Muscle of leg (tissue), 11 donors: ENCODE measurements around the gene STK32C. TPM values are rescaled to one million over a fixed set of nuclear protein-coding genes. Genes with fewer than 3 reads are reported as not detected.

Source experiments
- DNase-seq: peaks from one replicate; pipeline ENCODE4 v3.0.0; 2013
- H3K27ac ChIP-seq: one replicate; pipeline ENCODE4 v1.5.1; 2013; ENCODE audit warnings: mild to moderate bottlenecking, low read length, control low read depth
- H3K27me3 ChIP-seq: one replicate; pipeline ENCODE4 v1.6.1; 2013; ENCODE audit warnings: low read length; ENCODE audit not compliant: control insufficient read depth, insufficient read depth
- H3K36me3 ChIP-seq: one replicate; pipeline ENCODE4 v1.6.1; 2013; ENCODE audit warnings: low read length; ENCODE audit not compliant: control insufficient read depth, insufficient read depth
- H3K4me1 ChIP-seq: one replicate; pipeline ENCODE4 v1.6.1; 2013; ENCODE audit warnings: low read length; ENCODE audit not compliant: control insufficient read depth, insufficient read depth
- H3K4me3 ChIP-seq: one replicate; pipeline ENCODE4 v1.5.1; 2013; ENCODE audit warnings: low read length, control low read depth
- H3K9me3 ChIP-seq: replicated peaks from 2 replicates; pipeline ENCODE4 v1.6.1; 2013; ENCODE audit warnings: low read depth, low read length; ENCODE audit not compliant: control insufficient read depth
- WGBS: methylation state at CpG from one replicate; pipeline ENCODE4 v1.1.5; 2013; ENCODE audit warnings: missing lambda C conversion rate; ENCODE audit not compliant: insufficient coverage; 5-methylcytosine and 5-hydroxymethylcytosine counted together
- polyA plus RNA-seq, 8 donors: library from polyadenylated mRNA; unstranded; fragments of 120-200 nt; gene quantifications; one replicate each; pipeline versions ENCODE4 v1.2.1 to v1.2.3, GENCODE V29; 2013; ENCODE audit warnings: inconsistent platforms in 1 of 8, low replicate concordance in 1 of 8; ENCODE audit not compliant: insufficient read length in 8 of 8, insufficient read depth in 1 of 8
- total RNA-seq: library from RNA; stranded (reverse); fragments of 120-200 nt; gene quantifications from one replicate; pipeline ENCODE4 v1.2.4, GENCODE V29; 2013

STK32C gene
- total and polyA plus RNA-seq, 9 donors = 9.4 to 14.7 (median 12.0) TPM

GRCh38 chr10:132232023-132232951 lies 75.5 kb downstream of the STK32C start:
- peaks cover 70% of the 10 kb centered on the region for H3K4me1 ChIP-seq
- 60% methylated on average over 28 of the region's 35 CpGs for WGBS
- peak; percentile 70 for DNase-seq
- H3K9me3 ChIP-seq = no peaks in the 10 kb centered on the region
- no peak overlapping the region for H3K27ac ChIP-seq
- H3K27me3 ChIP-seq = peaks cover 2% of the 10 kb centered on the region
- H3K36me3 ChIP-seq = no peaks in the 10 kb centered on the region
- no peak overlapping the region for H3K4me3 ChIP-seq

- Histone ChIP-seq H3K9me3 (no peaks in the 10 kb centered on the region), H3K27ac (no peak overlapping the region), H3K27me3 (peaks cover 2% of the 10 kb centered on the region), H3K36me3 (no peaks in the 10 kb centered on the region), H3K4me3 (no peak overlapping the region), H3K4me1 (peaks cover 63% of the 10 kb centered on the region)
- no peak for DNase-seq
- whole genome bisulfite sequencing = 86% methylated on average over 13 of the region's 13 CpGs
These were observed 76.1 kb downstream of the STK32C start for GRCh38 chr10:132231656-132232022.

GRCh38 chr10:132230557-132231210 lies 77.1 kb downstream of the STK32C start:
- H3K4me1 ChIP-seq = peaks cover 55% of the 10 kb centered on the region
- H3K27ac ChIP-seq = no peak overlapping the region
- WGBS = 74% methylated on average over 14 of the region's 21 CpGs
- H3K27me3 ChIP-seq = peaks cover 2% of the 10 kb centered on the region
- no peaks in the 10 kb centered on the region for H3K36me3 ChIP-seq
- H3K9me3 ChIP-seq = no peaks in the 10 kb centered on the region
- DNase-seq = no peak
- no peak overlapping the region for H3K4me3 ChIP-seq

DNA sequence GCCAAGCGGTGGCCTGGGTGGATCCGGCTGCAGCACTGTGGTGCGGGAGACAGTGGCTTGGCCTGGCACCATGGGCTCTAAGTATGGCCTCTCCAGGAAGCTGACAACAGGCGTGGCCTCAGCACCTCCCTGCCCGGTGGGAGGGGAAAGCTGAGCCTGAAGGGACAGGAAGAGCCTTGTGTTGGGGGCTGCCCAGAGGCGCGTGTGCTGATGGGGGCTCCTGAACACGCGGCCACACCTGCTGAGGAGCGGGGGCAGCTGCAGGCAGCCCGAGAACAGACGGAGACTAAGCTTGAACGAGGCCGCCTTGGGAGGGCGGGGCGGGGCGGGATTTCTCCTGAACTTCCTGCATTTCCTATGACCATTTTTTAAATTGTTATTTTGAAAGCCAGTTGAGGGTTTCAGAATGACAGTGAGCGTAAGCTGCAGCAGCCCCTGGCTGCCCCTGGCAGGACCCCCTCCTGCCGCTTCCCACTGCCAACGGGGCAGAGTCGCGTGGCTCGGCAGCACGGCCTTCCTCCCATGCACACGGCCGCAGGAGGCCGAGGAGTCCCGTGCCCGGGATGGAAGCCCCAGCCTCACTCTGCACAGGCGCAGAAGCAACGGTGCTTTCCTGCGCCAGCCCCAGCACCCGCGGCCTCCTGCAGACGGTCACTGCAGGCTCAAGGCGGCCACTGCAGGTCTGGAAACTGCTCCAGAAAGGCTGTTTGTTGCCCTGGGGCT lies 77.8 kb downstream of the STK32C start:
- Histone ChIP-seq H3K27ac (no peak overlapping the region), H3K4me3 (no peak overlapping the region), H3K4me1 (peaks cover 55% of the 10 kb centered on the region), H3K27me3 (peaks cover 2% of the 10 kb centered on the region), H3K9me3 (no peaks in the 10 kb centered on the region), H3K36me3 (no peaks in the 10 kb centered on the region)
- WGBS = 50% methylated on average over 30 of the region's 36 CpGs
- peak; percentile 30 for DNase-seq

GRCh38 chr10:132229096-132229495 lies 78.7 kb downstream of the STK32C start:
- 63% methylated on average over 4 of the region's 6 CpGs for WGBS
- H3K27ac ChIP-seq = no peak overlapping the region
- no peaks in the 10 kb centered on the region for H3K9me3 ChIP-seq
- no peaks in the 10 kb centered on the region for H3K27me3 ChIP-seq
- no peaks in the 10 kb centered on the region for H3K36me3 ChIP-seq
- no peak overlapping the region for H3K4me3 ChIP-seq
- no peak for DNase-seq
- H3K4me1 ChIP-seq = peaks cover 48% of the 10 kb centered on the region

GRCh38 chr10:132228616-132229015 lies 79.1 kb downstream of the STK32C start:
- H3K4me3 ChIP-seq = no peak overlapping the region
- no peaks in the 10 kb centered on the region for H3K27me3 ChIP-seq
- 85% methylated on average over 11 of the region's 14 CpGs for WGBS
- H3K9me3 ChIP-seq = no peaks in the 10 kb centered on the region
- no peak for DNase-seq
- no peaks in the 10 kb centered on the region for H3K36me3 ChIP-seq
- peaks cover 44% of the 10 kb centered on the region for H3K4me1 ChIP-seq
- no peak overlapping the region for H3K27ac ChIP-seq

DNA sequence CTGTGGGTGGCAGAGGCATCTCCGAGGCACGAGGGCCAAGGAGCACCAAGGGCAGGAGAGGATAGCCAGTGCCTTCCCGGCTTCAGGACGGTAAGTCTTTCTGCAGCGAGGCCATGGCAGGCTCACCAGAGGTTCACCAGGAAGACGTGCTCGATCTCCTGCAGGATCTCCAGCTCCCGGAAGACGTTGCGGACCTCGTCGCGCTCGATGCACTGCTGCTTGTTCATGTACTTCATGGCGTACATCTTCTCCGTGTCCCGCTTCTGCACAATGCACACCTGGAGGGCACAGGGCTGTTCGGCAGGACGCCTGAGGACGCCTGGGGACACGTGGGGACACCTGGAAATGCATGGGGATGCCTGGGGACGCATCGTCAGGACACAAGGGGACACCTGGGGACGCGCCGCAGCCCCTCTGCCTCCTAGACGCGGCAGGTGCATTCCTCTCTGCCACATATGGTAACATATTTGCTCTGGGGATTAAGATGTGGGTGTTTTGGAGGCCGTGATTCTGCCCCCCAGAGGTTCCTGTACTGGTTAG lies 79.8 kb downstream of the STK32C start:
- no peaks in the 10 kb centered on the region for H3K27me3 ChIP-seq
- DNase-seq = no peak
- 88% methylated on average over 26 of the region's 29 CpGs for WGBS
- H3K36me3 ChIP-seq = no peaks in the 10 kb centered on the region
- H3K4me1 ChIP-seq = peaks cover 44% of the 10 kb centered on the region
- H3K27ac ChIP-seq = no peak overlapping the region
- H3K4me3 ChIP-seq = no peak overlapping the region
- H3K9me3 ChIP-seq = no peaks in the 10 kb centered on the region

GRCh38 chr10:132226586-132227405 lies 81.0 kb downstream of the STK32C start:
- no peak for DNase-seq
- Histone ChIP-seq H3K27me3 (no peaks in the 10 kb centered on the region), H3K36me3 (no peaks in the 10 kb centered on the region), H3K4me3 (no peak overlapping the region), H3K27ac (no peak overlapping the region), H3K9me3 (no peaks in the 10 kb centered on the region), H3K4me1 (peaks cover 35% of the 10 kb centered on the region)
- 90% methylated on average over 27 of the region's 27 CpGs for WGBS

- H3K4me3 ChIP-seq = no peak overlapping the region
- H3K9me3 ChIP-seq = no peaks in the 10 kb centered on the region
- peaks cover 25% of the 10 kb centered on the region for H3K4me1 ChIP-seq
- H3K27ac ChIP-seq = no peak overlapping the region
- H3K27me3 ChIP-seq = no peaks in the 10 kb centered on the region
- no peaks in the 10 kb centered on the region for H3K36me3 ChIP-seq
- DNase-seq = no peak
- WGBS = 57% methylated on average over 8 of the region's 8 CpGs
These were observed 81.9 kb downstream of the STK32C start for GRCh38 chr10:132225849-132226205.
